CD4-positive, alpha-beta T cell treated with Interleukin-6 at 100 ng/mL for 8 hours (primary cell): Measurements from ENCODE around the gene LCE1F.

Experiments
- DNase-seq: peaks from one replicate; pipeline ENCODE4 v3.0.0-alpha.2; 2020; ENCODE audit warnings: mixed read lengths, low spot score

The LCE1F gene

DNA sequence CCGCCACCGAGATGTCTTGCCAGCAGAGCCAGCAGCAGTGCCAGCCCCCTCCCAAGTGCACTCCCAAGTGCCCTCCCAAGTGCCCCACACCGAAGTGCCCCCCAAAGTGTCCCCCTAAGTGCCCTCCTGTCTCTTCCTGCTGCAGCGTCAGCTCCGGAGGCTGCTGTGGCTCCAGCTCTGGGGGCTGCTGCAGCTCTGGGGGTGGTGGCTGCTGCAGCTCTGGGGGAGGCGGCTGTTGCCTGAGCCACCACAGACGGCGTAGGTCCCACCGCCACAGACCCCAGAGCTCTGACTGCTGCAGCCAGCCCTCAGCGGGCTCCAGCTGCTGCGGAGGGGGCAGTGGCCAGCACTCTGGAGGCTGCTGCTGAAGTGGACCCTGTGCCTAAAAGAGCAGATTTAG lies 1.4 kb downstream of the LCE1F start:
- DNase-seq: no peak

DNA sequence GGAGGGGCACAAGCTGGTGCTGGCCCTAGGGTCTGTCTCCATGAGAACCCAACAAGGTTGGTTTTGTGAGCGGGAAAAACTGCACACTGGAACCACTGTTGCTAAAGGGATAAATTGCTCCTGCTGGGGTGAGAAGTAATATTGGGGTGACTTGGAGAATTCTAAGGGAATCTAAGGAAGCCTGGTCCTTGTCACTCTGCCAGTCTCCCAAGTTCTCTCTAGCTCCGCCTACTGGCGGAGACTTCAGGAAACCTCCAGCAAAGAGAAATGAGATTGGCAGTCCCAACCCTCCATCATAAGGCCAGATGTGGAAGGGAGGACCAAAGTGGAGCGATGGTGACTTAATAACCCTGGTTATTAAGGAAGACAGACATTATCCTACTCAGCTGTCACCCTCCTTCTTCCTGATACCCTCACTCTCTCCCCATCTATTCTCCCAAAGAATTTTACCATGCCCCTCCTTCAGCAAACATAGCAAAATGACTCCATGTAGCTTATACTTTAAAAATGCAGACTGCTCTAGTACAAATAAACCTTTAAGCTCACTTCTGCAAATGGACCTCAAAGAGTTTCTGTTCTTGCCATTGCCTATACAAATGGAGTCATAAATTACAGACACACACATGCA lies 2.7 kb downstream of the LCE1F start:
- no peak for DNase-seq

- DNase-seq: no peak
These were observed 8.2 kb downstream of the LCE1F start for GRCh38 chr1:152783095-152783494.

DNA sequence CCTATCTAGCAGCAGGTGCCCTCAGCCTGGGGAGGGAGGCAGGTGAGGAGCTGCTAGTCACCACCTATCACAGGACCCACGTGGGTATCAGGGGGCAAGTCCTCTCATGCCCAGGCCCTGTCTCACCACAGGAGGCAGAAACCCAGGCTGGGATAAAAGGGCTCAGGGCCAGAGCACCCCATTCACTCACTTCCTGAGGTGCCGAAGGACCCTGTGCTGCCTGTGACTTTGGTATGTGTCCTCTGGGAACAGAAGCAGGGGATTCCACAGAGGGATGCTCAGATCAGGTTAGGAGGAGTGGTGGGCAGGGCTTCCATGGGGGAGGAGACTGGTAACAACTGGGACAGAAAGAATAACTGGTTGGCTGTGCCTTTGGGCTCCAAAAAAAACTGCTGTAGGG lies 11.1 kb downstream of the LCE1F start, which contains the start of gene LCE1E:
LCE1E (plus strand) TSS at position 181 of the 400 bp plus-strand sequence. CDS start 1,043 bp downstream, outside the sequence.
- DNase-seq: no peak

DNA sequence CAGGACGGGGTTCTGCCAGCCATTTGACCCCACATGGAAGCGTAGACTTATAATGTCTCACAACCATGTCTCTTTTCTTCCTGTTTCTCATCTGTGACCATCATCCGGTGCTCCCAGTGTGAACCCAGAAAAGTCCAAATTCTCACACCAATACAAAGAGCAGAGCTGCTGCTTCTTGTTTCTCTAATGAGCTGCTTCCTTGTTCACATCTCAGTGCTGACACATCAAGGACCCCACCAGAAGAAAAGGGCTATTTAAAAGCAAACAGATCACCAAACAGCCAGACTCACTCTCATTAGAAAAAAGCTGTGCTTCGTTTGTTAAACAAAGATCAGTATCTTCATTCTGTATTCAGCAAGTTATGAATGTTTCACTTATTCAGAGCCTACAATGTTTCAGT lies 20.7 kb downstream of the LCE1F start:
- no peak for DNase-seq

DNA sequence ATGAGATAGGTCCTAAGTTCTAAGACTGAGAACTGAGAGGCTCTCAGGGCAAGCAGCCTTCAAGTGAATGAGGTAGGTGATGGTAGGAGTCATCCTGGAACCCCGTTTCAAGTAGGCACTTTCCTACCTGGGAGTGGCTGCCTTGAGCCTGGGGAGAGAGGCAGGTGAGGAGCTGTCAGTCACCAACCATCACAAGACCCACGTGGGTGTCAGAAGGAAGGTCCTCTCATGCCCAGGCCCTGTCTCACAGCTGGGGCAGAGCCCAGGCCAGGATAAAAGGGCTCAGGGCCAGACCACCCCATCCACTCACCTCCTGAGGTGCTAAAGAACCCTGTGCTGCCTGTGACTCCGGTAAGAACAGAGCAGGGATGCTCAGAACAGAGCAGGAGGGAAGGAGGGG lies 21.5 kb downstream of the LCE1F start, which contains the start of gene LCE1D:
LCE1D (plus strand) TSS at position 301 of the 400 bp plus-strand sequence. CDS start 1,074 bp downstream, outside the sequence.
- DNase-seq: no peak

DNA sequence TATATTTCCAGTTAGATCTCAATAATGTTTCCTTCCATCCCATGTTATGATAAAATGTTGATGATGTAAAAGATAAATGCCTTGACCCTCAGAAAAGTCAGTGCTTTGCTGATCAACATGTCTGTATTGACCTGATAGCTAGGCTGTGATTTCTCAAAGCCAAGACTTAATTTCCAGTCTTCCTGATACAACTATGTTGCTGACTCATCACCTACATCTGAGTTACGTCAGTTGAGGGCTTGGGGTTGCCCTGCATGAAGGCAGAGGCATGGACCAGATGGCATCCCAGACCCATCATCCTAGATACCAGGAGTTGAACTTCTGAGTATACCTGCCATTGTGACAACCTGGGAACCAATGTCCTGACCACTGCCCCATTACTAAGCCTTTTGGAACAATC lies 26.4 kb downstream of the LCE1F start:
- DNase-seq: no peak

- no peak for DNase-seq
These were observed 31.6 kb downstream of the LCE1F start, which contains the start of gene LCE1C for GRCh38 chr1:152806576-152806975. Gene LCE1C (minus strand): TSS chr1:152806651. CDS start chr1:152805478, 1,173 bp downstream.

GRCh38 chr1:152811050-152811449 lies 36.1 kb downstream of the LCE1F start:
- DNase-seq: no peak

GRCh38 chr1:152811671-152812070 lies 36.7 kb downstream of the LCE1F start, which contains the start of gene LCE1B:
Gene LCE1B (plus strand): TSS chr1:152811971. CDS start chr1:152812447, 476 bp downstream.
- no peak for DNase-seq

GRCh38 chr1:152817309-152817708 lies 42.4 kb downstream of the LCE1F start:
- DNase-seq: no peak

DNA sequence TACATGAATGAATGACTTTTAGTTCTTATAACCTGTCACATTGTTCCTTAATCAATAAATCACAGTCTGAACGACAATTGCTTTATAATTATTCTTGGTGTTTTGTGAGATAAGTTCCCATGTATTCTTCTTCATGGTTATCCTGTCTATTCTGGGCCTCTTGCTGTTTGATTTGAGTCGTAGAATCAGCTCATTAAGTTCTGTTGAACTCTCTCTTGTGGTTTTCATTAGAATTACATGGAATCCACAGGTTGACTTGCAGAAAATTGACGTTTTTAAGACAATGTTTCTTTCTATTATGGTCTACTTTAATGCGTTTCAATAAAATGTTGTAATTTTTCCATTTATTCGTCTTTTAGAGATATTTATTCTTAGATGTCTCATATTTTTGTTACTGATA lies 48.4 kb downstream of the LCE1F start:
- DNase-seq: no peak

GRCh38 chr1:152824964-152825363 lies 50.0 kb downstream of the LCE1F start:
- DNase-seq: no peak
